Measurements from ENCODE around the gene SNX24.

SNX24 gene

DNA sequence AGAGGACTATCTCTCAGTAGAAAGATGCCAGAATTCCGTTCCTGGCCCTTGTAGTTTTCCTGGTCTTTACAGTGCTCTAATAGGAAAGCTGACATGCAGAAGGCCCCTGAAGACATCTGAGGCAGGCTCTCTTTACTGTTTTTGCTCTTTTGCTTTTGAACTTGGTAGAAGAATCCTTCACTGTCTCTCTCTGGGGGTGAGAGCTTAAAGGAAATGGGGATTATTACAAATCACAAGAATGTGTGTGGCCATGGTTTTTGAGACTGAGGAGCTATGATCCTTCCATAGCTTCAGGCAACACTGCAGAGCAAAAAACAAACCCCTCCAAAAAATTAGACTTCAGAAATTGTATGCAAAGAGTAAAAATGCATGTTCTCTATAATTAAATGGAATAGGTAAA, 102.0 kb downstream of the SNX24 start:
- Histone ChIP-seq H3K4me3 (replicated peaks; ENCODE audit: insufficient read depth, low read length) (no peak overlapping the region), H3K27me3 (ENCODE audit: insufficient read depth, poor library complexity, severe bottlenecking) (no peaks in the 10 kb centered on the region), H3K27ac (replicated peaks) (no peak overlapping the region)
- TF ChIP-seq POLR2AphosphoS5 (IDR thresholded peaks at IDR 0.05; ENCODE audit: low read depth) (no peak), GABPA (IDR thresholded peaks at IDR 0.05; ENCODE audit: low read depth) (no peak), SPI1 (IDR thresholded peaks at IDR 0.05; ENCODE audit: borderline replicate concordance, low read depth) (no peak)
- TF ChIP-seq, protein P1, sequence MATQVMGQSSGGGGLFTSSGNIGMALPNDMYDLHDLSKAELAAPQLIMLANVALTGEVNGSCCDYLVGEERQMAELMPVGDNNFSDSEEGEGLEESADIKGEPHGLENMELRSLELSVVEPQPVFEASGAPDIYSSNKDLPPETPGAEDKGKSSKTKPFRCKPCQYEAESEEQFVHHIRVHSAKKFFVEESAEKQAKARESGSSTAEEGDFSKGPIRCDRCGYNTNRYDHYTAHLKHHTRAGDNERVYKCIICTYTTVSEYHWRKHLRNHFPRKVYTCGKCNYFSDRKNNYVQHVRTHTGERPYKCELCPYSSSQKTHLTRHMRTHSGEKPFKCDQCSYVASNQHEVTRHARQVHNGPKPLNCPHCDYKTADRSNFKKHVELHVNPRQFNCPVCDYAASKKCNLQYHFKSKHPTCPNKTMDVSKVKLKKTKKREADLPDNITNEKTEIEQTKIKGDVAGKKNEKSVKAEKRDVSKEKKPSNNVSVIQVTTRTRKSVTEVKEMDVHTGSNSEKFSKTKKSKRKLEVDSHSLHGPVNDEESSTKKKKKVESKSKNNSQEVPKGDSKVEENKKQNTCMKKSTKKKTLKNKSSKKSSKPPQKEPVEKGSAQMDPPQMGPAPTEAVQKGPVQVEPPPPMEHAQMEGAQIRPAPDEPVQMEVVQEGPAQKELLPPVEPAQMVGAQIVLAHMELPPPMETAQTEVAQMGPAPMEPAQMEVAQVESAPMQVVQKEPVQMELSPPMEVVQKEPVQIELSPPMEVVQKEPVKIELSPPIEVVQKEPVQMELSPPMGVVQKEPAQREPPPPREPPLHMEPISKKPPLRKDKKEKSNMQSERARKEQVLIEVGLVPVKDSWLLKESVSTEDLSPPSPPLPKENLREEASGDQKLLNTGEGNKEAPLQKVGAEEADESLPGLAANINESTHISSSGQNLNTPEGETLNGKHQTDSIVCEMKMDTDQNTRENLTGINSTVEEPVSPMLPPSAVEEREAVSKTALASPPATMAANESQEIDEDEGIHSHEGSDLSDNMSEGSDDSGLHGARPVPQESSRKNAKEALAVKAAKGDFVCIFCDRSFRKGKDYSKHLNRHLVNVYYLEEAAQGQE (IDR thresholded peaks at IDR 0.05; ENCODE audit: insufficient replicate concordance, low read depth) = no peak
- TF ChIP-seq, protein P2, sequence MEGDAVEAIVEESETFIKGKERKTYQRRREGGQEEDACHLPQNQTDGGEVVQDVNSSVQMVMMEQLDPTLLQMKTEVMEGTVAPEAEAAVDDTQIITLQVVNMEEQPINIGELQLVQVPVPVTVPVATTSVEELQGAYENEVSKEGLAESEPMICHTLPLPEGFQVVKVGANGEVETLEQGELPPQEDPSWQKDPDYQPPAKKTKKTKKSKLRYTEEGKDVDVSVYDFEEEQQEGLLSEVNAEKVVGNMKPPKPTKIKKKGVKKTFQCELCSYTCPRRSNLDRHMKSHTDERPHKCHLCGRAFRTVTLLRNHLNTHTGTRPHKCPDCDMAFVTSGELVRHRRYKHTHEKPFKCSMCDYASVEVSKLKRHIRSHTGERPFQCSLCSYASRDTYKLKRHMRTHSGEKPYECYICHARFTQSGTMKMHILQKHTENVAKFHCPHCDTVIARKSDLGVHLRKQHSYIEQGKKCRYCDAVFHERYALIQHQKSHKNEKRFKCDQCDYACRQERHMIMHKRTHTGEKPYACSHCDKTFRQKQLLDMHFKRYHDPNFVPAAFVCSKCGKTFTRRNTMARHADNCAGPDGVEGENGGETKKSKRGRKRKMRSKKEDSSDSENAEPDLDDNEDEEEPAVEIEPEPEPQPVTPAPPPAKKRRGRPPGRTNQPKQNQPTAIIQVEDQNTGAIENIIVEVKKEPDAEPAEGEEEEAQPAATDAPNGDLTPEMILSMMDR (IDR thresholded peaks at IDR 0.05; ENCODE audit: insufficient read depth, low read length) = no peak
- DNase-seq (ENCODE audit: low read depth in 1 of 2, low spot score in 1 of 2) = no peak

DNA sequence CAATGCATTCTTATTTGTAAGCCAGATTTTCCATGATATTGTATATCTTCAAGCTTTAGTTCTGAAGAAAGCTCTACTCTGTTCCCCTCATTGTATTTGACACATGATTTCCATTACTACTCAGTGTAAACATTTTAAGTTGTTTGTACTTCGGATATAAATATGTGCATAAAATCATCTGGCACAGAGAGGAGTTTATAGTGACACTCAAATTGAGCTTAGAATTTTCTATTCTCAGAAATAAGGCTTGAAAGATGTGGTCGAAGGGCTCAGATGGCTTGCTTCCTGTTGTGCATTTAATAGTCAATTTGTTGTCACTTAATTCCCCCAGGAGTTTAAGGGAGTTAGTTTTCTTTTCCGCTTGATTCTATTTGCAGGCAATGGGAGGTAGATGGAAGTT, 102.4 kb downstream of the SNX24 start:
- Histone ChIP-seq H3K27ac (replicated peaks) (no peak overlapping the region), H3K4me3 (replicated peaks; ENCODE audit: insufficient read depth, low read length) (no peak overlapping the region), H3K27me3 (ENCODE audit: insufficient read depth, poor library complexity, severe bottlenecking) (no peaks in the 10 kb centered on the region)
- TF ChIP-seq, protein P1 (IDR thresholded peaks at IDR 0.05; ENCODE audit: insufficient replicate concordance, low read depth) = no peak
- TF ChIP-seq SPI1 (IDR thresholded peaks at IDR 0.05; ENCODE audit: borderline replicate concordance, low read depth) (no peak), GABPA (IDR thresholded peaks at IDR 0.05; ENCODE audit: low read depth) (no peak), POLR2AphosphoS5 (IDR thresholded peaks at IDR 0.05; ENCODE audit: low read depth) (no peak)
- TF ChIP-seq, protein P2 (IDR thresholded peaks at IDR 0.05; ENCODE audit: insufficient read depth, low read length) = no peak
- DNase-seq (ENCODE audit: low read depth in 1 of 2, low spot score in 1 of 2) = no peak

DNA sequence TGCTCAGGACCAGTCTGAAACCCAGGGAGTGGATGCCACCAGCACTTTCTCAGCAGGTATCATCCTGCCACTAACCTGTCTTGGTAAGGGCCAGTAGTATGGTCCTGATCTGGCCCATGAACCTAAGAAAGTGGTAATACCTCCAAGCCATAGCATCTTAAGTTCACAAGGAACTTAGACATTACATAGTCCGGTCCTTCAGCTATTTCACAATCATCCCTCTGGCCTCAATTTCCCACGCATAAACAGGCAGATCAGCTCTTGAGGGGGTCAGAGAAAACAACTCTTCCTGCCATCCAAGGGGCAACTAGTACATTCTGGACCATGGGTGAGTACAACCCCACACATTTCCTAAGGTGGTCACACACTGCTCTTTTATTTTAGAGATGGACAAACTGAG, 102.9 kb downstream of the SNX24 start:
- DNase-seq (ENCODE audit: low read depth in 1 of 2, low spot score in 1 of 2) = no peak
- no peak for TF ChIP-seq POLR2AphosphoS5 (IDR thresholded peaks at IDR 0.05; ENCODE audit: low read depth)
- TF ChIP-seq, protein P2 (IDR thresholded peaks at IDR 0.05; ENCODE audit: insufficient read depth, low read length) = no peak

DNA sequence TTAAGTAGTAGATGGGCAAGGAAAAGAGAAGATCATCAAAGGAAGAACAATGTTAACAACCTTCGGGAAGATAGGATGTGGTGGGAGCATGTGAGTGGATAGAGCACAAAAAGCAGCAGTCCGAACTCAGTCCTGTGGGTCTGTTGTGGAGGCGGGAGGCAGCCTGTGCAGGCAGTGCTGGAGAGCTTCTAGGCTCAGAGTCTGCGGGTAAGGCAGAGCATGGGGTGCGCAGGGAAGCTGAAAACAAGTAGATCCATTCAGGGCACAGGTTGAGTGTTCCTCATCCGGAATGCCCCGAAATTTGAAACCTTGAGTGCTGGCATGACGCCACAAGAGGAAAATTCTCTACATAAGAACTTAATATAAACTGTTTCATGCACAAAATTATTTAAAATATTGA, 106.2 kb downstream of the SNX24 start:
- no peak for DNase-seq (ENCODE audit: low read depth in 1 of 2, low spot score in 1 of 2)

More for the DNA sequence above, 102.9 kb downstream of the SNX24 start:
- no peaks in the 10 kb centered on the region for H3K27me3 ChIP-seq (ENCODE audit: insufficient read depth, poor library complexity, severe bottlenecking)
- no peak overlapping the region for H3K27ac ChIP-seq (replicated peaks)
- no peak overlapping the region for H3K4me3 ChIP-seq (replicated peaks; ENCODE audit: insufficient read depth, low read length)

More for the DNA sequence above, 106.2 kb downstream of the SNX24 start:
- no peak for TF ChIP-seq GABPA (IDR thresholded peaks at IDR 0.05; ENCODE audit: low read depth)
- TF ChIP-seq POLR2AphosphoS5 (IDR thresholded peaks at IDR 0.05; ENCODE audit: low read depth) = no peak
- no peak for TF ChIP-seq SPI1 (IDR thresholded peaks at IDR 0.05; ENCODE audit: borderline replicate concordance, low read depth)
- TF ChIP-seq, protein P2 (IDR thresholded peaks at IDR 0.05; ENCODE audit: insufficient read depth, low read length) = no peak
- TF ChIP-seq, protein P1 (IDR thresholded peaks at IDR 0.05; ENCODE audit: insufficient replicate concordance, low read depth) = no peak
- H3K27me3 ChIP-seq (ENCODE audit: insufficient read depth, poor library complexity, severe bottlenecking) = no peaks in the 10 kb centered on the region
- H3K27ac ChIP-seq (replicated peaks) = no peak overlapping the region
- no peak overlapping the region for H3K4me3 ChIP-seq (replicated peaks; ENCODE audit: insufficient read depth, low read length)

Data from HL-60 (cell line).